GM23338 (cell line): ENCODE results near the gene ADA. TPM values are rescaled to one million over a fixed set of nuclear protein-coding genes. Genes with fewer than 3 reads are reported as not detected.

Experiments
- ATAC-seq: fragments of 200-7000 bp; cut with Tn5 transposase; 3 replicates; pipeline ENCODE4 v1.9.1; 2020
- DNase-seq: peaks from one replicate; pipeline ENCODE4 v3.0.0-alpha.2; 2015; ENCODE audit warnings: low spot score
- H2AFZ ChIP-seq: fragments of 200-600 bp; sonication (generic); 2 replicates; pipeline ENCODE4 v1.8.0; 2016; ENCODE audit warnings: antibody characterized with exemption, mild to moderate bottlenecking, moderate library complexity
- H3F3A ChIP-seq: fragments of 200-600 bp; sonication (generic); replicated peaks from 2 replicates; pipeline ENCODE4 v1.8.0; 2017; ENCODE audit warnings: antibody characterized with exemption, mixed run types, low read depth
- H3K27ac ChIP-seq: fragments of 200-600 bp; sonication (generic); 2 replicates; pipeline ENCODE4 v1.6.1; 2016; ENCODE audit warnings: low read depth
- H3K27me3 ChIP-seq: fragments of 200-600 bp; sonication (generic); 2 replicates; pipeline ENCODE4 v1.8.0; 2016; ENCODE audit warnings: mild to moderate bottlenecking, mixed run types, moderate library complexity; ENCODE audit not compliant: insufficient read depth
- H3K36me3 ChIP-seq: fragments of 200-600 bp; sonication (generic); 2 replicates; pipeline ENCODE4 v1.8.0; 2016; ENCODE audit warnings: mild to moderate bottlenecking; ENCODE audit not compliant: insufficient read depth
- H3K4me1 ChIP-seq: fragments of 200-600 bp; sonication (generic); 2 replicates; pipeline ENCODE4 v1.8.0; 2016; ENCODE audit warnings: mild to moderate bottlenecking, moderate library complexity; ENCODE audit not compliant: insufficient read depth
- H3K4me2 ChIP-seq: fragments of 200-600 bp; sonication (generic); 2 replicates; pipeline ENCODE4 v1.7.1; 2017; ENCODE audit warnings: mixed run types
- H3K4me3 ChIP-seq: fragments of 200-600 bp; sonication (generic); 2 replicates; pipeline ENCODE4 v1.6.1; 2016; ENCODE audit warnings: mixed run types
- H3K79me2 ChIP-seq: fragments of 200-600 bp; sonication (generic); replicated peaks from 2 replicates; pipeline ENCODE4 v1.8.0; 2017; ENCODE audit warnings: mild to moderate bottlenecking; ENCODE audit not compliant: insufficient read depth
- H3K9me2 ChIP-seq: fragments of 200-600 bp; sonication (generic); 2 replicates; pipeline ENCODE4 v1.8.0; 2017; ENCODE audit not compliant: insufficient read depth
- H4K20me1 ChIP-seq: fragments of 200-600 bp; sonication (generic); replicated peaks from 2 replicates; pipeline ENCODE4 v1.8.0; 2017; ENCODE audit warnings: mild to moderate bottlenecking; ENCODE audit not compliant: insufficient read depth
- H3K27ac Mint-ChIP-seq: 2 replicates; pipeline ENCODE4 v1.8.0; 2020; ENCODE audit warnings: inconsistent platforms, mild to moderate bottlenecking, moderate library complexity, mixed read lengths
- H3K27me3 Mint-ChIP-seq: 3 replicates; pipeline ENCODE4 v1.8.0; 2022; ENCODE audit warnings: low read depth, mild to moderate bottlenecking, moderate library complexity, mixed read lengths, inconsistent platforms; ENCODE audit not compliant: insufficient read depth, poor library complexity
- H3K36me3 Mint-ChIP-seq: 3 replicates; pipeline ENCODE4 v1.8.0; 2021; ENCODE audit warnings: low read depth, mild to moderate bottlenecking, inconsistent platforms, moderate library complexity, mixed read lengths
- H3K4me1 Mint-ChIP-seq: 3 replicates; pipeline ENCODE4 v1.8.0; 2020; ENCODE audit warnings: mild to moderate bottlenecking, inconsistent platforms, mixed read lengths
- H3K4me3 Mint-ChIP-seq: 3 replicates; pipeline ENCODE4 v1.8.0; 2021; ENCODE audit warnings: moderate library complexity, mild to moderate bottlenecking, inconsistent platforms, mixed read lengths
- H3K9me3 Mint-ChIP-seq: 3 replicates; pipeline ENCODE4 v1.8.0; 2020; ENCODE audit warnings: moderate library complexity, mild to moderate bottlenecking, inconsistent platforms, mixed read lengths
- CREB1 ChIP-seq: fragments of 250-450 bp; sonication (Bioruptor Pico); IDR thresholded peaks from 2 replicates; pipeline ENCODE4 v1.5.0; 2020; ENCODE audit warnings: low read depth, mild to moderate bottlenecking, moderate library complexity
- EZH2phosphoT487 ChIP-seq: fragments of 200-600 bp; sonication (generic); IDR thresholded peaks from one replicate; pipeline ENCODE4 v1.8.1; 2018; ENCODE audit warnings: antibody characterized with exemption; ENCODE audit not compliant: unreplicated experiment
- NANOG ChIP-seq: IDR thresholded peaks from 2 replicates; pipeline ENCODE4 v1.6.1; 2016; ENCODE audit warnings: antibody characterized with exemption, borderline replicate concordance
- ZNF114 ChIP-seq: fragments of 250-450 bp; sonication (Bioruptor Pico); IDR thresholded peaks from 2 replicates; pipeline ENCODE4 v1.5.0; 2020; ENCODE audit warnings: mild to moderate bottlenecking, moderate library complexity
- ZNF331 ChIP-seq: fragments of 250-450 bp; sonication (Bioruptor Pico); IDR thresholded peaks from 2 replicates; pipeline ENCODE4 v1.5.0; 2020; ENCODE audit warnings: low read depth, mild to moderate bottlenecking, moderate library complexity
- polyA plus RNA-seq: library from polyadenylated mRNA; unstranded; fragments of >200 nt; fragmentation: Nextera tagmentation; extraction: Ambion mirVana; gene quantifications from 2 replicates; pipeline ENCODE4 v1.2.1, GENCODE V29; 2016
- total RNA-seq: library from RNA; depleted of rRNA; stranded (reverse); fragments of >200 nt; shearing (Covaris generic); gene quantifications from 2 replicates; pipeline ENCODE4 v1.2.3, GENCODE V29; 2014
- TF ChIP-seq, protein P1 (sequence below): fragments of 250-450 bp; sonication (Bioruptor Pico); IDR thresholded peaks from 2 replicates; pipeline ENCODE4 v1.5.0; 2020; ENCODE audit warnings: mild to moderate bottlenecking, moderate library complexity
- TF ChIP-seq, protein P2 (sequence below), 2 experiments: fragments of 200-600 bp in 1 of 2; sonication (generic) in 1 of 2; conservative IDR thresholded peaks; 2 replicates each; pipeline versions ENCODE4 v1.5.1 to v1.6.1; 2016 to 2017; ENCODE audit warnings: antibody characterized with exemption in 2 of 2, low read depth in 2 of 2, mild to moderate bottlenecking in 2 of 2, moderate library complexity in 1 of 2

The ADA gene
- total and polyA plus RNA-seq, 2 experiments from 2014 or later: 15.8 to 16.2 TPM

DNA sequence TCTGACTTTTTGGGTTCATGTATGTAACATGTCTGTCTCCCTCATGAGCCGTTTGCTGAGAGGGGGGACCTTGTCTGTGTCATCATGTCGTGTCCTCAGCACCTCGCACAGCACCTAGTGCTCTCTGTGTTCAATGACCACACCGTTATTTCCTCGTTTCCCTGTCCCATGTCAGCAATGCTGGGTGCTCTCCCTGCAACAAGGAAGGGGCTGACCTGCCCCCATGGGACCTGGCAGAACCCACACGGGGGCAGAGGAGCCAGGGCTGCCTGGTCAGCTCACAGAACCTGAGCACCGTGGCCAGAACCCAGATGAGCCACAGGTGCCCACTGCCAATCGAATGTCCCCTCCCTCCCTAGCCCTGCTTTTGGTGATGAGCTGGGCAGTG, 7.3 kb downstream of the ADA start (continued):
- TF ChIP-seq, protein P1, sequence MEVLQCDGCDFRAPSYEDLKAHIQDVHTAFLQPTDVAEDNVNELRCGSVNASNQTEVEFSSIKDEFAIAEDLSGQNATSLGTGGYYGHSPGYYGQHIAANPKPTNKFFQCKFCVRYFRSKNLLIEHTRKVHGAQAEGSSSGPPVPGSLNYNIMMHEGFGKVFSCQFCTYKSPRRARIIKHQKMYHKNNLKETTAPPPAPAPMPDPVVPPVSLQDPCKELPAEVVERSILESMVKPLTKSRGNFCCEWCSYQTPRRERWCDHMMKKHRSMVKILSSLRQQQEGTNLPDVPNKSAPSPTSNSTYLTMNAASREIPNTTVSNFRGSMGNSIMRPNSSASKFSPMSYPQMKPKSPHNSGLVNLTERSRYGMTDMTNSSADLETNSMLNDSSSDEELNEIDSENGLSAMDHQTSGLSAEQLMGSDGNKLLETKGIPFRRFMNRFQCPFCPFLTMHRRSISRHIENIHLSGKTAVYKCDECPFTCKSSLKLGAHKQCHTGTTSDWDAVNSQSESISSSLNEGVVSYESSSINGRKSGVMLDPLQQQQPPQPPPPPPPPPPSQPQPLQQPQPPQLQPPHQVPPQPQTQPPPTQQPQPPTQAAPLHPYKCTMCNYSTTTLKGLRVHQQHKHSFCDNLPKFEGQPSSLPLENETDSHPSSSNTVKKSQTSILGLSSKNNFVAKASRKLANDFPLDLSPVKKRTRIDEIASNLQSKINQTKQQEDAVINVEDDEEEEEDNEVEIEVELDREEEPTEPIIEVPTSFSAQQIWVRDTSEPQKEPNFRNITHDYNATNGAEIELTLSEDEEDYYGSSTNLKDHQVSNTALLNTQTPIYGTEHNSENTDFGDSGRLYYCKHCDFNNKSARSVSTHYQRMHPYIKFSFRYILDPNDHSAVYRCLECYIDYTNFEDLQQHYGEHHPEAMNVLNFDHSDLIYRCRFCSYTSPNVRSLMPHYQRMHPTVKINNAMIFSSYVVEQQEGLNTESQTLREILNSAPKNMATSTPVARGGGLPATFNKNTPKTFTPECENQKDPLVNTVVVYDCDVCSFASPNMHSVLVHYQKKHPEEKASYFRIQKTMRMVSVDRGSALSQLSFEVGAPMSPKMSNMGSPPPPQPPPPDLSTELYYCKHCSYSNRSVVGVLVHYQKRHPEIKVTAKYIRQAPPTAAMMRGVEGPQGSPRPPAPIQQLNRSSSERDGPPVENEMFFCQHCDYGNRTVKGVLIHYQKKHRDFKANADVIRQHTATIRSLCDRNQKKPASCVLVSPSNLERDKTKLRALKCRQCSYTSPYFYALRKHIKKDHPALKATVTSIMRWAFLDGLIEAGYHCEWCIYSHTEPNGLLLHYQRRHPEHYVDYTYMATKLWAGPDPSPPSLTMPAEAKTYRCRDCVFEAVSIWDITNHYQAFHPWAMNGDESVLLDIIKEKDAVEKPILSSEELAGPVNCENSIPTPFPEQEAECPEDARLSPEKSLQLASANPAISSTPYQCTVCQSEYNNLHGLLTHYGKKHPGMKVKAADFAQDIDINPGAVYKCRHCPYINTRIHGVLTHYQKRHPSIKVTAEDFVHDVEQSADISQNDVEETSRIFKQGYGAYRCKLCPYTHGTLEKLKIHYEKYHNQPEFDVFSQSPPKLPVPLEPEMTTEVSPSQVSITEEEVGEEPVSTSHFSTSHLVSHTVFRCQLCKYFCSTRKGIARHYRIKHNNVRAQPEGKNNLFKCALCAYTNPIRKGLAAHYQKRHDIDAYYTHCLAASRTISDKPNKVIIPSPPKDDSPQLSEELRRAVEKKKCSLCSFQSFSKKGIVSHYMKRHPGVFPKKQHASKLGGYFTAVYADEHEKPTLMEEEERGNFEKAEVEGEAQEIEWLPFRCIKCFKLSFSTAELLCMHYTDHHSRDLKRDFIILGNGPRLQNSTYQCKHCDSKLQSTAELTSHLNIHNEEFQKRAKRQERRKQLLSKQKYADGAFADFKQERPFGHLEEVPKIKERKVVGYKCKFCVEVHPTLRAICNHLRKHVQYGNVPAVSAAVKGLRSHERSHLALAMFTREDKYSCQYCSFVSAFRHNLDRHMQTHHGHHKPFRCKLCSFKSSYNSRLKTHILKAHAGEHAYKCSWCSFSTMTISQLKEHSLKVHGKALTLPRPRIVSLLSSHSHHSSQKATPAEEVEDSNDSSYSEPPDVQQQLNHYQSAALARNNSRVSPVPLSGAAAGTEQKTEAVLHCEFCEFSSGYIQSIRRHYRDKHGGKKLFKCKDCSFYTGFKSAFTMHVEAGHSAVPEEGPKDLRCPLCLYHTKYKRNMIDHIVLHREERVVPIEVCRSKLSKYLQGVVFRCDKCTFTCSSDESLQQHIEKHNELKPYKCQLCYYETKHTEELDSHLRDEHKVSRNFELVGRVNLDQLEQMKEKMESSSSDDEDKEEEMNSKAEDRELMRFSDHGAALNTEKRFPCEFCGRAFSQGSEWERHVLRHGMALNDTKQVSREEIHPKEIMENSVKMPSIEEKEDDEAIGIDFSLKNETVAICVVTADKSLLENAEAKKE: no peak
- TF ChIP-seq CREB1 (CRISPR knock-in tag) (no peak), NANOG (no peak)
- TF ChIP-seq, protein P2, sequence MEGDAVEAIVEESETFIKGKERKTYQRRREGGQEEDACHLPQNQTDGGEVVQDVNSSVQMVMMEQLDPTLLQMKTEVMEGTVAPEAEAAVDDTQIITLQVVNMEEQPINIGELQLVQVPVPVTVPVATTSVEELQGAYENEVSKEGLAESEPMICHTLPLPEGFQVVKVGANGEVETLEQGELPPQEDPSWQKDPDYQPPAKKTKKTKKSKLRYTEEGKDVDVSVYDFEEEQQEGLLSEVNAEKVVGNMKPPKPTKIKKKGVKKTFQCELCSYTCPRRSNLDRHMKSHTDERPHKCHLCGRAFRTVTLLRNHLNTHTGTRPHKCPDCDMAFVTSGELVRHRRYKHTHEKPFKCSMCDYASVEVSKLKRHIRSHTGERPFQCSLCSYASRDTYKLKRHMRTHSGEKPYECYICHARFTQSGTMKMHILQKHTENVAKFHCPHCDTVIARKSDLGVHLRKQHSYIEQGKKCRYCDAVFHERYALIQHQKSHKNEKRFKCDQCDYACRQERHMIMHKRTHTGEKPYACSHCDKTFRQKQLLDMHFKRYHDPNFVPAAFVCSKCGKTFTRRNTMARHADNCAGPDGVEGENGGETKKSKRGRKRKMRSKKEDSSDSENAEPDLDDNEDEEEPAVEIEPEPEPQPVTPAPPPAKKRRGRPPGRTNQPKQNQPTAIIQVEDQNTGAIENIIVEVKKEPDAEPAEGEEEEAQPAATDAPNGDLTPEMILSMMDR (conservative IDR thresholded peaks at IDR 0.05; ENCODE audit: low read depth in 2 of 2): no peak

DNA sequence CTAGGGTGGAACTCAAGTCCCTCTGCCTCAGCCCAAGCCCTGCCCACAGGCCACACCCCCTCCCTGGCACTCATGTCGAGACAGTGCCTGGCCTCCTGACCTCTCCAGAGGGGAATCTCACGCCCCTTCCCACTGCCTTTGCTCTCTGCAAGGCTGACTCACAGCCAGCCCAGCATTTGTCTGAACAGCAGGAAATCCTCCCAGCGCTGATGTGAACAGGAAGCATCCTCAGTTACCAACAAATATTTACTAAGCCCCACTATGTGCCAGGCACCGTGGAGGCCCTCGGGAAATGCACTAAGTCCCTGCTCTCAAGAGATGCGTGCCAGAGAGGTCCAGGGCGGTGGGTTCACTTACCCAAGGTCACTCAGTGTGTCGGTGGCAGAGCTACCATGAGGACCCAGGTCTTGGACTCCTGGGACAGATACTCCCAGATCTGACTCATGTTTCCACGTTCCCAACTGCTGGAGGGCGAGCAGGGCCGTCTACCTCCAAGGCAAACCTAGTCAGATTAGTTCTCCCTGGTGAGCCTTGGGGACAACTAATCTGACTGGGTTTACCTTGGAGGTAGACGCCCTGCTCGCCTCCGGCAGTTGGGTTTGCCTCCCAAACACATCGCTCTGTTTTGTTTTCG, 7.8 kb downstream of the ADA start:
- H3K36me3 ChIP-seq: no peaks in the 10 kb centered on the region
- H3K4me1 ChIP-seq: peaks cover 34% of the 10 kb centered on the region
- Mint-ChIP-seq H3K36me3 (peaks cover 19% of the 10 kb centered on the region), H3K4me1 (peaks cover 56% of the 10 kb centered on the region), H3K4me3 (no peak overlapping the region), H3K27me3 (peaks cover 40% of the 10 kb centered on the region), H3K9me3 (peaks cover 6% of the 10 kb centered on the region; the same call in 2 of the 3 replicates), H3K27ac (peak overlapping the region; percentile 92)
- H3K27ac ChIP-seq: no peak overlapping the region; the same call in 1 of the 2 replicates
- no peaks in the 10 kb centered on the region for H3K79me2 ChIP-seq
- H3K4me2 ChIP-seq: 0 out of 2 replicates have a peak overlapping the region, but pooled peaks have one; percentile 70
- H2AFZ ChIP-seq: no peak overlapping the region
- DNase-seq: peak; percentile 54
- 0 out of 2 replicates have a peak, but pooled peaks cover 3% of the 10 kb centered on the region for H3F3A ChIP-seq
- peak; percentile 46 for ATAC-seq
- H3K9me2 ChIP-seq: no peaks in the 10 kb centered on the region
- no peak overlapping the region for H3K4me3 ChIP-seq
- H4K20me1 ChIP-seq: no peaks in the 10 kb centered on the region
- no peaks in the 10 kb centered on the region for H3K27me3 ChIP-seq
- TF ChIP-seq, protein P2 (conservative IDR thresholded peaks at IDR 0.05; ENCODE audit: low read depth in 2 of 2): no peak
- no peak for TF ChIP-seq ZNF114 (CRISPR knock-in tag)
- TF ChIP-seq CREB1 (CRISPR knock-in tag): no peak
- TF ChIP-seq ZNF331 (CRISPR knock-in tag): no peak
- no peak for TF ChIP-seq EZH2phosphoT487
